Ascending aorta (tissue), 2 donors: ENCODE data around the gene PTPRK. TPM values are rescaled to one million over a fixed set of nuclear protein-coding genes. Genes with fewer than 3 reads are reported as not detected.
"Not testable (repeated sequence)": the region's sequence is repeated elsewhere in the genome, so short reads cannot be mapped to it uniquely, and the experiment has no call there.

Experiments used
- DNase-seq, 2 donors: peaks; one replicate each; pipeline ENCODE4 v3.0.0-alpha.2; 2019; ENCODE audit warnings: low spot score in 2 of 2
- H3K27ac ChIP-seq, 2 donors: fragments of 200-600 bp; sonication (generic); one replicate each; pipeline ENCODE4 v1.5.1; 2016 to 2017; ENCODE audit warnings: mild to moderate bottlenecking in 1 of 2
- H3K27me3 ChIP-seq: fragments of 200-600 bp; sonication (generic); one replicate; pipeline ENCODE4 v1.5.1; 2017
- H3K36me3 ChIP-seq, 2 donors: fragments of 200-600 bp; sonication (generic); one replicate each; pipeline ENCODE4 v1.5.1; 2016
- H3K4me1 ChIP-seq, 2 donors: fragments of 200-600 bp; sonication (generic); one replicate each; pipeline ENCODE4 v1.5.1; 2016 to 2017; ENCODE audit warnings: mild to moderate bottlenecking in 1 of 2
- H3K4me3 ChIP-seq, 2 donors: fragments of 200-600 bp; sonication (generic); one replicate each; pipeline ENCODE4 v1.5.1; 2016 to 2017; ENCODE audit warnings: mild to moderate bottlenecking in 1 of 2
- H3K9me3 ChIP-seq, 2 donors: fragments of 200-600 bp; sonication (generic); one replicate each; pipeline ENCODE4 v1.5.1; 2016
- CTCF ChIP-seq, 3 experiments: fragments of 200-600 bp in 2 of 3; fragments of 450-650 bp in 1 of 3; sonication (generic) in 2 of 3; IDR thresholded peaks; one replicate each; pipeline ENCODE4 v1.5.1; 2016 to 2019; ENCODE audit warnings: antibody characterized with exemption in 3 of 3, mild to moderate bottlenecking in 1 of 3, moderate library complexity in 1 of 3
- intact Hi-C: fragments of 100-400 bp; cut with DNase I; formaldehyde crosslinking; loops from one replicate; pipeline ENCODE4 v1.15.1; 2023
- total RNA-seq: library from RNA; depleted of rRNA; stranded (reverse); fragments of >200 nt; gene quantifications from one replicate; pipeline ENCODE4 v1.1.0, GENCODE V29; 2016

Gene PTPRK
- total RNA-seq, 1 donor from 2014 or later, result 73.1 TPM

GRCh38 chr6:127997496-127998164, 522.8 kb downstream of the PTPRK start:
- no peaks in the 10 kb centered on the region for H3K36me3 ChIP-seq
- no peak for DNase-seq
- H3K9me3 ChIP-seq, result no peaks in the 10 kb centered on the region
- no peak for TF ChIP-seq CTCF (IDR thresholded peaks at IDR 0.05)
- H3K27me3 ChIP-seq, result no peaks in the 10 kb centered on the region
- H3K4me3 ChIP-seq, result no peak overlapping the region
- intact Hi-C loops, result no loop called here
- peaks cover 0 to 4% of the 10 kb centered on the region in 2 donors for H3K4me1 ChIP-seq
- no peak overlapping the region for H3K27ac ChIP-seq

- Histone ChIP-seq H3K27me3 (no peaks in the 10 kb centered on the region), H3K36me3 (no peaks in the 10 kb centered on the region), H3K27ac (no peak overlapping the region), H3K4me3 (no peak overlapping the region), H3K4me1 (peaks cover 0 to 4% of the 10 kb centered on the region in 2 donors), H3K9me3 (no peaks in the 10 kb centered on the region)
- no peak for DNase-seq
- intact Hi-C loops, result no loop called here
- TF ChIP-seq CTCF (IDR thresholded peaks at IDR 0.05), result no peak
These were observed 523.5 kb downstream of the PTPRK start for GRCh38 chr6:127996925-127997324.

GRCh38 chr6:127992144-127992543, 528.3 kb downstream of the PTPRK start:
- no peak for TF ChIP-seq CTCF (IDR thresholded peaks at IDR 0.05)
- no peak overlapping the region for H3K27ac ChIP-seq
- intact Hi-C loops, result no loop called here

GRCh38 chr6:127990074-127990473, 530.3 kb downstream of the PTPRK start:
- TF ChIP-seq CTCF (IDR thresholded peaks at IDR 0.05), result no peak
- no peak for DNase-seq
- intact Hi-C loops, result no loop called here
- H3K9me3 ChIP-seq, result no peaks in the 10 kb centered on the region
- H3K4me3 ChIP-seq, result no peak overlapping the region
- H3K27ac ChIP-seq, result no peak overlapping the region
- H3K36me3 ChIP-seq, result no peaks in the 10 kb centered on the region
- H3K27me3 ChIP-seq, result no peaks in the 10 kb centered on the region
- H3K4me1 ChIP-seq, result no peaks in the 10 kb centered on the region

More at GRCh38 chr6:127992144-127992543, 528.3 kb downstream of the PTPRK start:
- H3K36me3 ChIP-seq, result no peaks in the 10 kb centered on the region
- DNase-seq, result no peak
- no peaks in the 10 kb centered on the region for H3K27me3 ChIP-seq
- H3K4me1 ChIP-seq, result no peaks in the 10 kb centered on the region
- no peaks in the 10 kb centered on the region for H3K9me3 ChIP-seq
- H3K4me3 ChIP-seq, result no peak overlapping the region

GRCh38 chr6:127980996-127981395, 539.4 kb downstream of the PTPRK start:
- Histone ChIP-seq H3K27me3 (no peaks in the 10 kb centered on the region), H3K9me3 (no peaks in the 10 kb centered on the region), H3K27ac (no peak overlapping the region), H3K4me1 (no peaks in the 10 kb centered on the region), H3K4me3 (no peak overlapping the region), H3K36me3 (peaks cover 9 to 39% of the 10 kb centered on the region in 2 donors)
- intact Hi-C loops, result no loop called here
- no peak for DNase-seq
- no peak for TF ChIP-seq CTCF (IDR thresholded peaks at IDR 0.05)

GRCh38 chr6:127978185-127978584, 542.2 kb downstream of the PTPRK start:
- not testable (repeated sequence) for H3K27me3 ChIP-seq

More at GRCh38 chr6:127978185-127978584, 542.2 kb downstream of the PTPRK start:
- peaks cover 9 to 43% of the 10 kb centered on the region in 2 donors for H3K36me3 ChIP-seq
- intact Hi-C loops, H3K27ac ChIP-seq, H3K9me3 ChIP-seq, DNase-seq, H3K4me3 ChIP-seq, H3K4me1 ChIP-seq: not testable (repeated sequence)
